ENCODE results near the gene MAGI1.
"Not testable (repeated sequence)": the region's sequence is repeated elsewhere in the genome, so short reads cannot be mapped to it uniquely, and the experiment has no call there.

The MAGI1 gene

DNA sequence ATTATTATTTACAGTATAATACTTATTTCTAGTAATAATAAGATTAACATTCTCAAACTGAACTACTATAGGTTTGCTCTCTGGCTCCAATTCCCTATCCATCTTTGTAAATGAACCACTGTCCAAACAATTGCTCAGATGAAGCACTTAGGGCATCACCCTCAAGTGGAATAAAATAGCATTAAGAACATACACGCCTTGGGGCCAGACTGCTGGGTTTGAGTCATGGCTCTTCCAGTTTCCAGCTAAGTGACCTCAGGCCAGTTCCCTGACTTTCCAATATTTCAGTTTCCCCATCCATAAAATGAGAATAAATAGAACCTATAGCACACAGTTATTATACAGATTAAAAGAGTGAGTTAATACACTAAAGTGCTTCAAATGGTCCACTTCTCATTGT lies 507.2 kb downstream of the MAGI1 start:
- no peak overlapping the region for H3K4me3 ChIP-seq (ENCODE audit: low read length)
- TF ChIP-seq, protein P1, sequence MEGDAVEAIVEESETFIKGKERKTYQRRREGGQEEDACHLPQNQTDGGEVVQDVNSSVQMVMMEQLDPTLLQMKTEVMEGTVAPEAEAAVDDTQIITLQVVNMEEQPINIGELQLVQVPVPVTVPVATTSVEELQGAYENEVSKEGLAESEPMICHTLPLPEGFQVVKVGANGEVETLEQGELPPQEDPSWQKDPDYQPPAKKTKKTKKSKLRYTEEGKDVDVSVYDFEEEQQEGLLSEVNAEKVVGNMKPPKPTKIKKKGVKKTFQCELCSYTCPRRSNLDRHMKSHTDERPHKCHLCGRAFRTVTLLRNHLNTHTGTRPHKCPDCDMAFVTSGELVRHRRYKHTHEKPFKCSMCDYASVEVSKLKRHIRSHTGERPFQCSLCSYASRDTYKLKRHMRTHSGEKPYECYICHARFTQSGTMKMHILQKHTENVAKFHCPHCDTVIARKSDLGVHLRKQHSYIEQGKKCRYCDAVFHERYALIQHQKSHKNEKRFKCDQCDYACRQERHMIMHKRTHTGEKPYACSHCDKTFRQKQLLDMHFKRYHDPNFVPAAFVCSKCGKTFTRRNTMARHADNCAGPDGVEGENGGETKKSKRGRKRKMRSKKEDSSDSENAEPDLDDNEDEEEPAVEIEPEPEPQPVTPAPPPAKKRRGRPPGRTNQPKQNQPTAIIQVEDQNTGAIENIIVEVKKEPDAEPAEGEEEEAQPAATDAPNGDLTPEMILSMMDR (conservative IDR thresholded peaks at IDR 0.05; ENCODE audit: low read depth, low read length): no peak

DNA sequence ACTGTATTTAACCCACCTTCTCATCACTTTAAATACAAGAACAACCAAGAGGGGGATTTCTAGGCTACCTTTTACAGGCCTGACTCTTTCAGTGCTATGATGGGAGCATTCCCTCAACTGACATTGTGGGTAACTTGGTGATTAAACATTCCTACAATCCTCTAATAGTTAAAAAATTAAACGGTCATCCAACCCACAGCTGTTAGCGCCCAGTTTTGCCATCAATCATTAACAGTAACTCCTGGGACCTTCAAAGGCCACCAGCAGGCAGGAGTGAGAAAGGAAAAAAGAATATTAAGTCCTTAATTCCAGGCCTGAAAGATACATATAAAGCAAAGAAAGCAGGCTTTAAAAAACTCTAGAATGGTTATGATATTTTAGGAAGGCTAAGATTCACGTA lies 512.1 kb downstream of the MAGI1 start:
- TF ChIP-seq, protein P1 (conservative IDR thresholded peaks at IDR 0.05; ENCODE audit: low read depth, low read length): no peak
- no peak overlapping the region for H3K4me3 ChIP-seq (ENCODE audit: low read length)
- no peak for DNase-seq (ENCODE audit: low read depth)

More for the DNA sequence above, 507.2 kb downstream of the MAGI1 start:
- DNase-seq (ENCODE audit: low read depth): no peak

DNA sequence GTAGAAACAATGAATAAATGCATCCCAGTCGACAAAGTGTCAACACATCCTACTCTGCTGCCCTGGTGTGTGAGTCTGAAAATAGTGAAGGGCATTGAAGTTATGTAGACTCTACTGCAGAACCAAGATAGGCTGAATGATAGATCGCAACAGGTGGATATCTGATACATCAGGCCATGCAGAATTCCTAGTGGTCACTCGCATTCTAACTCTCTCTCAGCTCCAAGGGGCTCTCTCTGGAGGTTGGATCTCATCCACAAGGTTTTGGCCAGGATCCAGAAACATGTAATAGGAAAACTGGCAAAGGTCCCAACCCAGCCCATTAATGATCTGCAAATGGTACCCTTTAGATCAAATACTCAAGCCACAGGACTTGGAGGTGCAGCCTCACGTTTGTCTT lies 514.1 kb downstream of the MAGI1 start:
- TF ChIP-seq, protein P1 (conservative IDR thresholded peaks at IDR 0.05; ENCODE audit: low read depth, low read length): no peak
- DNase-seq (ENCODE audit: low read depth): no peak
- no peak overlapping the region for H3K4me3 ChIP-seq (ENCODE audit: low read length)

DNA sequence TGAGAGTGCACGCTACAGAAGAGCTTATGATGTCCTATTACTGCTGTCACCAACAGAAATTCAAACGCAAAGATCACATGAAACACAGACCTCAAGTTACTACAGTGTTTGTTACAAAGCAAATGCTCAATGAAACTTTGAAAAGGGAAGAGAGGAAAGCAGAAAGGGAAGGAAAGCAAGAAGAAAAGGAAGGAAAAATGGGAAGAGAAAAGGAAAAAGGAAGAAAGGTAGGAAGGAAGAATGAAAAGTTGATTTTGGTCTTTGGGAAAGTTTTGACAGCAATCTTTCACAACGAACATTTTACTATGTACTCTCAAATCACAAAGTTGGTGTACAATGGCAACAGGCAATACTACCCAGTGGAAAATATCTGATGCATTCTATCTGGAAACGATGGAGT lies 514.8 kb downstream of the MAGI1 start:
- DNase-seq (ENCODE audit: low read depth): no peak
- H3K4me3 ChIP-seq (ENCODE audit: low read length): no peak overlapping the region
- TF ChIP-seq, protein P1 (conservative IDR thresholded peaks at IDR 0.05; ENCODE audit: low read depth, low read length): no peak

DNA sequence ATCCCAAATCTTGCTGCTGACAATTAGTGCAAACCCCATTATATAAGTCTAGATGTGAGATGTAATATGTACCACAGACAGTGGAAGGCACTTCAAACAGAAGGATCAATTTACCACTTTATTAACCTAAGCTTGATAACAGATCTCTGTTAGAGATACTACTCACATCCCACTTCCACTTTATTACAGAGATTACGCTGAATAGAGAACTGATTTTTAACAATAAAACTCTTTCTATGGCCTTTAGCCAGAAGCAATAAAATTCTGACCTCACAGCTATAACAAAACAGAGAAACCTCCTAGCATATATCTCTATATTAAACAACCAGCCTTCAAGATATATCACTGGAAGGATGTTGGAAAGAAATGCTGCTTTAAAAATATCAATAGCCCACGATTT lies 517.7 kb downstream of the MAGI1 start:
- no peak for DNase-seq (ENCODE audit: low read depth)
- no peak overlapping the region for H3K4me3 ChIP-seq (ENCODE audit: low read length)
- TF ChIP-seq, protein P1 (conservative IDR thresholded peaks at IDR 0.05; ENCODE audit: low read depth, low read length): no peak

DNA sequence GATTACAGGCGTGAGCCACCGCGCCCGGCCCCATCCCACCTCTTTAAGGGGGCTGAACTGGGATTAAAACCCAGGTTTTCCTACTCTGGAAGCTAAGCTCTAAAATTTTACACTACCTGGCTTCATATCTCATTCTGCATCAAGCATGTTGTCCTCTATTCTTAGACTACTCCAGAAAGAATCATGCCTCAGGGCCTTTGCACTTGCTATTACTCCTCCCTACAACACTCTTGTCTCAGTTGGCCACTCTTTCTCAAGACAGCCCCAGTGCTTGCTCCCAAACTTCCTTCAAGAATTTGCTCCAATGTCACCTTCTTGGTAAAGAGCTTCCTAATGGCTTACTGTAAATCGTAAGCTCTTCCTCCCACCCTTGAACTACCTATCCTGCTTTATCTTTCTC lies 521.7 kb downstream of the MAGI1 start:
- TF ChIP-seq, protein P1 (conservative IDR thresholded peaks at IDR 0.05; ENCODE audit: low read depth, low read length): no peak
- DNase-seq (ENCODE audit: low read depth): no peak
- no peak overlapping the region for H3K4me3 ChIP-seq (ENCODE audit: low read length)

DNA sequence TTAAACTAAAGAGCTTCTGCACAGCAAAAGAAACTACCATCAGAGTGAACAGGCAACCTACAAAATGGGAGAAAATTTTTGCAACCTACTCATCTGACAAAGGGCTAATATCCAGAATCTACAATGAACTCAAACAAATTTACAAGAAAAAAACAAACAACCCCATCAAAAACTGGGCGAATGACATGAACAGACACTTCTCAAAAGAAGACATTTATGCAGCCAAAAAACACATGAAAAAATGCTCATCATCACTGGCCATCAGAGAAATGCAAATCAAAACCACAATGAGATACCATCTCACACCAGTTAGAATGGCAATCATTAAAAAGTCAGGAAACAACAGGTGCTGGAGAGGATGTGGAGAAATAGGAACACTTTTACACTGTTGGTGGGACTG lies 524.4 kb downstream of the MAGI1 start:
- not testable (repeated sequence) for DNase-seq (ENCODE audit: low read depth)

DNA sequence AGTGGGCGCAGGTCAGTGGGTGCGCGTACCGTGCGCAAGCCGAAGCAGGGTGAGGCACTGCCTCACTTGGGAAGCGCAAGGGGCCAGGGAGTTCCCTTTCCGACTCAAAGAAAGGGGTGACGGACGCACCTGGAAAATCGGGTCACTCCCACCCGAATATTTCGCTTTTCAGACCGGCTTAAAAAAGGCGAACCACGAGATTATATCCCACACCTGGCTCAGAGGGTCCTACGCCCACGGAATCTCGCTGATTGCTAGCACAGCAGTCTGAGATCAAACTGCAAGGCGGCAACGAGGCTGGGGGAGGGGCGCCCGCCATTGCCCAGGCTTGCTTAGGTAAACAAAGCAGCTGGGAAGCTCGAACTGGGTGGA lies 529.3 kb downstream of the MAGI1 start:
- peak overlapping the region; percentile 14 for H3K4me3 ChIP-seq (ENCODE audit: low read length)
- DNase-seq (ENCODE audit: low read depth): not testable (repeated sequence)

More for the DNA sequence above, 524.4 kb downstream of the MAGI1 start:
- not testable (repeated sequence) for H3K4me3 ChIP-seq (ENCODE audit: low read length)
